ENCODE results near the gene HS6ST2. TPM values are rescaled to one million over a fixed set of nuclear protein-coding genes. Genes with fewer than 3 reads are reported as not detected.

HS6ST2 gene
- total RNA-seq, 2 donors from 2014 or later, result not detected

DNA sequence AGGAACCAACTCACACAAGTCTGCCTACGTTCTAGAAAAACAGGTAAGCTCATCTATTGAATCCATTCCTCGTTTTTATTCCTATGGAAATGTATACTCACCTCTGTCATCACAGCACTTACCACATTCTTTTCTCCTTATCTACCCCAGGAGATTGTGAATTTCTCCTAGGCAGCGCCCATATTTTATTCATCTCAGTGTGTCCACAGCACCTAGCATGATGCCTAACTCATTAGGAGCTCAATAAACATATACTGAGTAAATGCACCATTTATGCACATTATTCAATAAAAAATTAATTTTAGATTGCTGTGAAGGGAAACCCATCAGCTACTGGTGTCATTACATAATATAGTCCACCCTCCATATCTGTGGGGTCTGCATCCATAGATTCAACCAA, 363.4 kb downstream of the HS6ST2 start:
- Histone ChIP-seq H3K4me1 (ENCODE audit: control insufficient read depth in 1 of 2, low read depth in 2 of 2) (no peaks in the 10 kb centered on the region), H3K36me3 (no peaks in the 10 kb centered on the region), H3K27ac (no peak overlapping the region), H3K27me3 (replicated peaks; ENCODE audit: insufficient read depth) (no peaks in the 10 kb centered on the region), H3K4me3 (no peak overlapping the region), H3K9me3 (no peaks in the 10 kb centered on the region)
- DNase-seq (ENCODE audit: low spot score) (no peak), ATAC-seq (ENCODE audit: insufficient number of reproducible peaks, low FRiP score, low read depth) (no peak)
- TF ChIP-seq, protein P1, sequence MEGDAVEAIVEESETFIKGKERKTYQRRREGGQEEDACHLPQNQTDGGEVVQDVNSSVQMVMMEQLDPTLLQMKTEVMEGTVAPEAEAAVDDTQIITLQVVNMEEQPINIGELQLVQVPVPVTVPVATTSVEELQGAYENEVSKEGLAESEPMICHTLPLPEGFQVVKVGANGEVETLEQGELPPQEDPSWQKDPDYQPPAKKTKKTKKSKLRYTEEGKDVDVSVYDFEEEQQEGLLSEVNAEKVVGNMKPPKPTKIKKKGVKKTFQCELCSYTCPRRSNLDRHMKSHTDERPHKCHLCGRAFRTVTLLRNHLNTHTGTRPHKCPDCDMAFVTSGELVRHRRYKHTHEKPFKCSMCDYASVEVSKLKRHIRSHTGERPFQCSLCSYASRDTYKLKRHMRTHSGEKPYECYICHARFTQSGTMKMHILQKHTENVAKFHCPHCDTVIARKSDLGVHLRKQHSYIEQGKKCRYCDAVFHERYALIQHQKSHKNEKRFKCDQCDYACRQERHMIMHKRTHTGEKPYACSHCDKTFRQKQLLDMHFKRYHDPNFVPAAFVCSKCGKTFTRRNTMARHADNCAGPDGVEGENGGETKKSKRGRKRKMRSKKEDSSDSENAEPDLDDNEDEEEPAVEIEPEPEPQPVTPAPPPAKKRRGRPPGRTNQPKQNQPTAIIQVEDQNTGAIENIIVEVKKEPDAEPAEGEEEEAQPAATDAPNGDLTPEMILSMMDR (IDR thresholded peaks at IDR 0.05), result no peak

DNA sequence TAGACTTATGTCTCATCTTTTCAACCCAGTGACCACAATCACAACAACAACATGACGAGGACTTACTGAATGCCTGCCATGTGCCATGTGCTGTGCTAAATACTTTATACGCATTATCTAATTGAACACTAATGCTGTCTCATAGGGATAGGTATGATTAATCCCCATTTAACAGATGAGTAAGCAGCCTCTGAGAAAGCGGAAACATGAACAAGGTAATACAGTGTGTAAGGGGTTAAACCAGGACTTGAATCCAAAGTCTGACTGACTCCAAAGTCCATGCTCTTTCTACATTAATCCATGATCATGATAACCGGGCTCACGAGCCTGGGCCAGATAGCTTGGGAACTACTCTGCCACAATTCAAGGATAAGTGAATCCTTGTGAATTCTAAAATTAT, 364.3 kb downstream of the HS6ST2 start:
- Histone ChIP-seq H3K4me1 (ENCODE audit: control insufficient read depth in 1 of 2, low read depth in 2 of 2) (no peaks in the 10 kb centered on the region), H3K36me3 (no peaks in the 10 kb centered on the region), H3K27ac (no peak overlapping the region), H3K4me3 (no peak overlapping the region), H3K27me3 (replicated peaks; ENCODE audit: insufficient read depth) (no peaks in the 10 kb centered on the region), H3K9me3 (no peaks in the 10 kb centered on the region)
- DNase-seq (ENCODE audit: low spot score) (no peak), ATAC-seq (ENCODE audit: insufficient number of reproducible peaks, low FRiP score, low read depth) (no peak)
- TF ChIP-seq, protein P1 (IDR thresholded peaks at IDR 0.05), result no peak

DNA sequence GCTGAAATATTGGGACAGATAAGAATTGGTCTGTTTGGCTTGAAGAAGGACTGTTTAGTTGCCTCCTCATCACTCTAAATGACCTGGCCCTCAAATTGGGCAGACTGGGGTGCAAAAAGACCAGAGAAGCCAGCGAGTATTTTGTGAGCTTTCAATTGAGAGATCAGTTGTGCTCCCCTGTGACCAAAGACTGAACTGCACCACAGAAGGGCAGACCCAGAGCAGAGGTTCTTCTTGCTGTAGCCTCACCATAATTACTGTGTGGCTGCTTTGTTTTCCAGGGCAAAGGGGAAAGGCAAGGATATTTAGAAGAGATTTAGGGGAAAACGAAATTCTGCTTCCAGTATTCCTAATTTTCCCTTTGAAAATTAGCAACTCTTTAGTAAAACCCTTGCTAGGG, 365.5 kb downstream of the HS6ST2 start:
- Histone ChIP-seq H3K27ac (no peak overlapping the region), H3K4me1 (ENCODE audit: control insufficient read depth in 1 of 2, low read depth in 2 of 2) (no peaks in the 10 kb centered on the region), H3K27me3 (replicated peaks; ENCODE audit: insufficient read depth) (no peaks in the 10 kb centered on the region), H3K36me3 (no peaks in the 10 kb centered on the region), H3K4me3 (no peak overlapping the region), H3K9me3 (no peaks in the 10 kb centered on the region)
- TF ChIP-seq, protein P1 (IDR thresholded peaks at IDR 0.05), result no peak
- ATAC-seq (ENCODE audit: insufficient number of reproducible peaks, low FRiP score, low read depth) (no peak), DNase-seq (ENCODE audit: low spot score) (no peak)

DNA sequence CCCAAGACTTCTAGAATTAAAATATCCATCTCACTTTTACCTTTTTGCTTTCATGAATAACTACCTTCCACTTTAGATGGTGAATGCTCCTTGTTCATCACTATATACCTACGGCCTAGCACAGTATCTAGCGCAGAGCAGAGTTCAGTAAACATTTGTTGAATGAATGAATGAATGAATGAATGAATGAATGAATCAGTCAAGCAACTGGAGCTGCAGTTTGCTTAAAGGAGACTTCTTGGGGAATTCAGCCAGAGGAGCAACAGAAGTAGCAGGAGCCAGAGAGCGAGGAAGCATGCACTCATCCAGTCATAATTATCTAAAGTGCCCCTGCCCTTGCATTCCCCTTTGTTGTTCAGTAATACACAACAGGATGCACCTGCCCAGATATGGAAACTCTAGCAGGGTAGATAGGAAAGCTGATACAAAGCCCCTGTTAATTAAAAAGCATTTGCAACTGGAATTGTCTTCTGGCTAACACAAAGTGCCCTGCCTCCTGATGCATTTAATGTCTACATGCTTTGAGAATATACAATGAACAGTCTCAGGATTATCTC, 366.6 kb downstream of the HS6ST2 start:
- TF ChIP-seq, protein P1 (IDR thresholded peaks at IDR 0.05), result no peak

GRCh38 chrX:132590350-132591026, 367.9 kb downstream of the HS6ST2 start:
- no peak overlapping the region for H3K4me3 ChIP-seq
- H3K36me3 ChIP-seq, result no peaks in the 10 kb centered on the region
- H3K9me3 ChIP-seq, result no peaks in the 10 kb centered on the region
- DNase-seq (ENCODE audit: low spot score), result no peak
- no peaks in the 10 kb centered on the region for H3K4me1 ChIP-seq (ENCODE audit: control insufficient read depth in 1 of 2, low read depth in 2 of 2)
- no peak overlapping the region for H3K27ac ChIP-seq
- H3K27me3 ChIP-seq (replicated peaks; ENCODE audit: insufficient read depth), result no peaks in the 10 kb centered on the region
- ATAC-seq (ENCODE audit: insufficient number of reproducible peaks, low FRiP score, low read depth), result no peak
- TF ChIP-seq, protein P1 (IDR thresholded peaks at IDR 0.05), result no peak

More for the DNA sequence above, 366.6 kb downstream of the HS6ST2 start:
- Histone ChIP-seq H3K4me3 (no peak overlapping the region), H3K27ac (no peak overlapping the region), H3K9me3 (no peaks in the 10 kb centered on the region), H3K27me3 (replicated peaks; ENCODE audit: insufficient read depth) (no peaks in the 10 kb centered on the region), H3K36me3 (no peaks in the 10 kb centered on the region), H3K4me1 (ENCODE audit: control insufficient read depth in 1 of 2, low read depth in 2 of 2) (no peaks in the 10 kb centered on the region)
- DNase-seq (ENCODE audit: low spot score) (no peak), ATAC-seq (ENCODE audit: insufficient number of reproducible peaks, low FRiP score, low read depth) (no peak)

All from thoracic aorta (tissue), 2 donors.